Astrocyte (in vitro differentiated cells and primary cell): Measurements from ENCODE around the gene KIF18B. TPM values are rescaled to one million over a fixed set of nuclear protein-coding genes. Genes with fewer than 3 reads are reported as not detected.
A peak's percentile ranks its signal among the peaks of the same experiment; 100 is the strongest.

Experiments used
- DNase-seq: peaks from one replicate; pipeline ENCODE4 v3.0.0-alpha.2; 2010; ENCODE audit warnings: low read depth
- FAIRE-seq: peaks from 2 replicates; lab custom pipeline; 2011; peaks lifted over from hg19 to GRCh38; lab: Jason Lieb, UNC
- H2AFZ ChIP-seq: 2 replicates; pipeline ENCODE4 v1.6.0; 2012; ENCODE audit warnings: low read depth, low read length, inconsistent platforms
- H3K27ac ChIP-seq: 2 replicates; pipeline ENCODE4 v1.5.1; 2011; ENCODE audit warnings: low read depth, low read length, inconsistent platforms
- H3K27me3 ChIP-seq: 2 replicates; pipeline ENCODE4 v1.6.0; 2011; ENCODE audit warnings: low read length, inconsistent platforms; ENCODE audit not compliant: insufficient read depth
- H3K36me3 ChIP-seq: 2 replicates; pipeline ENCODE4 v1.5.1; 2011; ENCODE audit warnings: low read length, inconsistent platforms; ENCODE audit not compliant: insufficient read depth
- H3K4me1 ChIP-seq: 2 replicates; pipeline ENCODE4 v1.5.1; 2011; ENCODE audit warnings: low read length, inconsistent platforms; ENCODE audit not compliant: insufficient read depth
- H3K4me2 ChIP-seq: 2 replicates; pipeline ENCODE4 v1.6.0; 2012; ENCODE audit warnings: low read length, inconsistent platforms
- H3K4me3 ChIP-seq: 2 replicates; pipeline ENCODE4 v1.5.1; 2011; ENCODE audit warnings: low read depth, mild to moderate bottlenecking, low read length, inconsistent platforms; ENCODE audit not compliant: insufficient read depth
- H3K79me2 ChIP-seq: 2 replicates; pipeline ENCODE4 v1.6.0; 2012; ENCODE audit warnings: mild to moderate bottlenecking, low read length, inconsistent platforms; ENCODE audit not compliant: insufficient read depth
- H3K9ac ChIP-seq: 2 replicates; pipeline ENCODE4 v1.6.0; 2012; ENCODE audit warnings: mild to moderate bottlenecking, low read length, inconsistent platforms
- H3K9me3 ChIP-seq: 2 replicates; pipeline ENCODE4 v1.5.1; 2012; ENCODE audit warnings: low read depth, mild to moderate bottlenecking, low read length, inconsistent platforms; ENCODE audit not compliant: insufficient read depth
- H4K20me1 ChIP-seq: 2 replicates; pipeline ENCODE4 v1.6.0; 2012; ENCODE audit warnings: low read length, inconsistent platforms; ENCODE audit not compliant: insufficient read depth
- H3K27ac Mint-ChIP-seq: one replicate; pipeline ENCODE4 v1.8.0; 2021; ENCODE audit warnings: mild to moderate bottlenecking, mixed read lengths; ENCODE audit not compliant: unreplicated experiment
- H3K27me3 Mint-ChIP-seq: one replicate; pipeline ENCODE4 v1.8.0; 2021; ENCODE audit warnings: low read depth, mixed read lengths; ENCODE audit not compliant: unreplicated experiment
- H3K36me3 Mint-ChIP-seq: one replicate; pipeline ENCODE4 v1.8.0; 2021; ENCODE audit warnings: low read depth, mixed read lengths; ENCODE audit not compliant: unreplicated experiment
- H3K4me1 Mint-ChIP-seq: one replicate; pipeline ENCODE4 v1.8.0; 2021; ENCODE audit warnings: low read depth, mixed read lengths; ENCODE audit not compliant: unreplicated experiment
- H3K4me3 Mint-ChIP-seq: one replicate; pipeline ENCODE4 v1.8.0; 2021; ENCODE audit warnings: mild to moderate bottlenecking, moderate library complexity, mixed read lengths; ENCODE audit not compliant: unreplicated experiment
- H3K9me3 Mint-ChIP-seq: one replicate; pipeline ENCODE4 v1.8.0; 2021; ENCODE audit warnings: mild to moderate bottlenecking, mixed read lengths; ENCODE audit not compliant: unreplicated experiment
- CTCF ChIP-seq: IDR thresholded peaks from 2 replicates; pipeline ENCODE4 v1.5.1; 2011; ENCODE audit warnings: low read depth, mild to moderate bottlenecking, inconsistent platforms, low read length, moderate library complexity; ENCODE audit not compliant: insufficient read depth
- EZH2 ChIP-seq: IDR thresholded peaks from 2 replicates; pipeline ENCODE4 v1.6.1; 2012; ENCODE audit warnings: mild to moderate bottlenecking, low read length, inconsistent platforms; ENCODE audit not compliant: insufficient read depth
- total RNA-seq: library from RNA; stranded (reverse); gene quantifications from 2 replicates; pipeline ENCODE4 v1.2.1, GENCODE V29; 2021

Gene KIF18B
- total RNA-seq, 1 donor from 2014 or later: 1.8 TPM

- peaks cover 33% of the 10 kb centered on the region for H3K27me3 ChIP-seq
- H3K4me1 Mint-ChIP-seq: peaks cover 8% of the 10 kb centered on the region
- TF ChIP-seq CTCF (no peak), EZH2 (no peak)
- H3K9ac ChIP-seq: no peak overlapping the region
- H3K4me3 Mint-ChIP-seq: no peak overlapping the region
- H3K36me3 Mint-ChIP-seq: no peaks in the 10 kb centered on the region
- no peak for DNase-seq
- no peak overlapping the region for H3K27ac Mint-ChIP-seq
- no peak overlapping the region for H3K4me3 ChIP-seq
- no peaks in the 10 kb centered on the region for H3K79me2 ChIP-seq
- no peak overlapping the region for H3K27ac ChIP-seq
- no peaks in the 10 kb centered on the region for H3K36me3 ChIP-seq
- H3K4me2 ChIP-seq: peak overlapping the region; percentile 62
- no peaks in the 10 kb centered on the region for H3K9me3 Mint-ChIP-seq
- no peaks in the 10 kb centered on the region for H3K9me3 ChIP-seq
- H3K27me3 Mint-ChIP-seq: peaks cover 49% of the 10 kb centered on the region
- peaks cover 19% of the 10 kb centered on the region for H3K4me1 ChIP-seq
- no peaks in the 10 kb centered on the region for H4K20me1 ChIP-seq
- no peak overlapping the region for H2AFZ ChIP-seq
- FAIRE-seq: no peak
Measured at GRCh38 chr17:44967907-44968224, 20.3 kb upstream of the KIF18B start.

GRCh38 chr17:44967026-44967906, 19.7 kb upstream of the KIF18B start:
- FAIRE-seq (no peak), DNase-seq (no peak)
- Mint-ChIP-seq H3K9me3 (no peaks in the 10 kb centered on the region), H3K27ac (no peak overlapping the region), H3K36me3 (no peaks in the 10 kb centered on the region), H3K4me1 (peaks cover 4% of the 10 kb centered on the region), H3K4me3 (no peak overlapping the region), H3K27me3 (peaks cover 50% of the 10 kb centered on the region)
- Histone ChIP-seq H3K27me3 (peaks cover 33% of the 10 kb centered on the region), H3K9ac (no peak overlapping the region), H3K79me2 (no peaks in the 10 kb centered on the region), H3K36me3 (no peaks in the 10 kb centered on the region), H4K20me1 (no peaks in the 10 kb centered on the region), H2AFZ (no peak overlapping the region), H3K4me2 (peak overlapping the region; percentile 62), H3K27ac (no peak overlapping the region), H3K4me3 (no peak overlapping the region), H3K9me3 (no peaks in the 10 kb centered on the region), H3K4me1 (peaks cover 13% of the 10 kb centered on the region)
- TF ChIP-seq EZH2: peak; percentile 100
- TF ChIP-seq CTCF: no peak

- no peak overlapping the region for H3K4me3 Mint-ChIP-seq
- TF ChIP-seq EZH2: no peak
- TF ChIP-seq CTCF: no peak
- no peak overlapping the region for H3K27ac ChIP-seq
- H3K36me3 ChIP-seq: no peaks in the 10 kb centered on the region
- no peaks in the 10 kb centered on the region for H3K36me3 Mint-ChIP-seq
- no peak overlapping the region for H3K27ac Mint-ChIP-seq
- no peaks in the 10 kb centered on the region for H3K4me1 Mint-ChIP-seq
- no peaks in the 10 kb centered on the region for H3K9me3 Mint-ChIP-seq
- no peak overlapping the region for H3K9ac ChIP-seq
- no peaks in the 10 kb centered on the region for H3K9me3 ChIP-seq
- DNase-seq (no peak), FAIRE-seq (no peak)
- H4K20me1 ChIP-seq: no peaks in the 10 kb centered on the region
- no peak overlapping the region for H3K4me3 ChIP-seq
- no peaks in the 10 kb centered on the region for H3K79me2 ChIP-seq
- no peak overlapping the region for H3K4me2 ChIP-seq
- H3K4me1 ChIP-seq: peaks cover 7% of the 10 kb centered on the region
- H3K27me3 Mint-ChIP-seq: peaks cover 50% of the 10 kb centered on the region
- peaks cover 33% of the 10 kb centered on the region for H3K27me3 ChIP-seq
- H2AFZ ChIP-seq: no peak overlapping the region
Measured at GRCh38 chr17:44966348-44967025, 18.9 kb upstream of the KIF18B start.
